H9 (cell line): Measurements from ENCODE around the gene CACNA2D4. TPM values are rescaled to one million over a fixed set of nuclear protein-coding genes. Genes with fewer than 3 reads are reported as not detected.

Experiments used
- DNase-seq: peaks from one replicate; pipeline ENCODE4 v3.0.0-alpha.2; 2017
- H2AFZ ChIP-seq: one replicate; pipeline ENCODE4 v1.6.1; 2013; ENCODE audit warnings: mild to moderate bottlenecking, low read length, control low read depth, moderate library complexity
- H2AK5ac ChIP-seq: 2 replicates; pipeline ENCODE4 v1.6.1; 2013; ENCODE audit warnings: low read length, control low read depth, mixed read lengths; ENCODE audit not compliant: insufficient read length
- H2BK120ac ChIP-seq: one replicate; pipeline ENCODE4 v1.6.1; 2013; ENCODE audit warnings: low read depth, mild to moderate bottlenecking, low read length, control low read depth, inconsistent platforms; ENCODE audit not compliant: poor library complexity, severe bottlenecking
- H2BK12ac ChIP-seq: 2 replicates; pipeline ENCODE4 v1.6.1; 2013; ENCODE audit warnings: low read length, control low read depth, mixed read lengths, low read depth; ENCODE audit not compliant: insufficient read length
- H2BK15ac ChIP-seq: 2 replicates; pipeline ENCODE4 v1.6.1; 2013; ENCODE audit warnings: low read depth, low read length, control low read depth
- H2BK20ac ChIP-seq: one replicate; pipeline ENCODE4 v1.6.1; 2013; ENCODE audit warnings: low read depth, mild to moderate bottlenecking, low read length, control low read depth, inconsistent platforms; ENCODE audit not compliant: poor library complexity, severe bottlenecking
- H2BK5ac ChIP-seq: 2 replicates; pipeline ENCODE4 v1.6.1; 2013; ENCODE audit warnings: low read length, control low read depth, mixed read lengths; ENCODE audit not compliant: insufficient read length
- H3K14ac ChIP-seq: 2 replicates; pipeline ENCODE4 v1.6.1; 2013; ENCODE audit warnings: low read length, control low read depth; ENCODE audit not compliant: insufficient read depth
- H3K18ac ChIP-seq: 2 replicates; pipeline ENCODE4 v1.6.1; 2013; ENCODE audit warnings: low read depth, mild to moderate bottlenecking, mixed read lengths, low read length, control low read depth; ENCODE audit not compliant: insufficient read length
- H3K23ac ChIP-seq: 2 replicates; pipeline ENCODE4 v1.6.1; 2013; ENCODE audit warnings: low read length, control low read depth, mixed read lengths, low read depth; ENCODE audit not compliant: insufficient read length
- H3K23me2 ChIP-seq: 2 replicates; pipeline ENCODE4 v1.6.1; 2013; ENCODE audit warnings: low read depth, mild to moderate bottlenecking, mixed read lengths, low read length, control low read depth; ENCODE audit not compliant: insufficient read length, poor library complexity, severe bottlenecking
- H3K27ac ChIP-seq: 2 replicates; pipeline ENCODE4 v1.5.1; 2013; ENCODE audit warnings: low read length, control low read depth, mixed read lengths, low read depth; ENCODE audit not compliant: insufficient read length
- H3K27me3 ChIP-seq: 2 replicates; pipeline ENCODE4 v1.6.1; 2013; ENCODE audit warnings: low read length, control low read depth, inconsistent platforms; ENCODE audit not compliant: insufficient read depth
- H3K4ac ChIP-seq: 2 replicates; pipeline ENCODE4 v1.6.1; 2013; ENCODE audit warnings: low read depth, mild to moderate bottlenecking, control low read depth, inconsistent platforms, low read length, moderate library complexity
- H3K4me1 ChIP-seq: 2 replicates; pipeline ENCODE4 v1.6.1; 2013; ENCODE audit warnings: low read length, control low read depth, inconsistent platforms; ENCODE audit not compliant: insufficient read depth
- H3K4me2 ChIP-seq: 2 replicates; pipeline ENCODE4 v1.6.1; 2013; ENCODE audit warnings: low read length, control low read depth, mixed read lengths; ENCODE audit not compliant: insufficient read length, insufficient read depth
- H3K56ac ChIP-seq: 2 replicates; pipeline ENCODE4 v1.6.1; 2013; ENCODE audit warnings: low read depth, mild to moderate bottlenecking, mixed read lengths, low read length, control low read depth; ENCODE audit not compliant: insufficient read length
- H3K79me1 ChIP-seq: 2 replicates; pipeline ENCODE4 v1.6.1; 2013; ENCODE audit warnings: low read depth, mild to moderate bottlenecking, moderate library complexity, low read length, control low read depth, inconsistent platforms; ENCODE audit not compliant: insufficient read depth, poor library complexity, severe bottlenecking
- H3K79me2 ChIP-seq: 2 replicates; pipeline ENCODE4 v1.6.1; 2013; ENCODE audit warnings: low read length, control low read depth, inconsistent platforms; ENCODE audit not compliant: insufficient read depth
- H3K9ac ChIP-seq: 2 replicates; pipeline ENCODE4 v1.6.1; 2013; ENCODE audit warnings: low read length, control low read depth, mixed read lengths; ENCODE audit not compliant: insufficient read length; ENCODE audit errors: extremely low read depth
- H3K9me3 ChIP-seq: one replicate; pipeline ENCODE4 v1.6.1; 2013; ENCODE audit warnings: low read depth, low read length, inconsistent platforms; ENCODE audit not compliant: control insufficient read depth
- H3T11ph ChIP-seq: one replicate; pipeline ENCODE4 v1.6.1; 2013; ENCODE audit warnings: mild to moderate bottlenecking, low read length, control low read depth, inconsistent platforms
- H4K20me1 ChIP-seq: one replicate; pipeline ENCODE4 v1.6.1; 2013; ENCODE audit not compliant: control insufficient read depth, insufficient read length, insufficient read depth
- H4K5ac ChIP-seq: 2 replicates; pipeline ENCODE4 v1.6.1; 2013; ENCODE audit warnings: low read depth, mild to moderate bottlenecking, mixed read lengths, low read length, control low read depth; ENCODE audit not compliant: insufficient read length
- H4K8ac ChIP-seq: replicated peaks from 2 replicates; pipeline ENCODE4 v1.6.1; 2013; ENCODE audit warnings: low read length, control low read depth, mixed read lengths, low read depth; ENCODE audit not compliant: insufficient read length
- H4K91ac ChIP-seq: 2 replicates; pipeline ENCODE4 v1.6.1; 2013; ENCODE audit warnings: low read depth, mild to moderate bottlenecking, moderate library complexity, mixed read lengths, low read length, control low read depth; ENCODE audit not compliant: insufficient read length
- H3K27ac Mint-ChIP-seq, 3 experiments: 2 replicates in 2 of 3; 3 replicates in 1 of 3; pipeline ENCODE4 v1.8.0; 2020 to 2021; ENCODE audit warnings: mixed read lengths in 3 of 3, mild to moderate bottlenecking in 1 of 3, moderate library complexity in 1 of 3
- H3K27me3 Mint-ChIP-seq: 2 replicates; pipeline ENCODE4 v1.8.0; 2021; ENCODE audit warnings: low read depth, mild to moderate bottlenecking, moderate library complexity, mixed read lengths
- H3K36me3 Mint-ChIP-seq, 3 experiments: 2 replicates in 2 of 3; 3 replicates in 1 of 3; pipeline ENCODE4 v1.8.0; 2020 to 2021; ENCODE audit warnings: low read depth in 3 of 3, mixed read lengths in 3 of 3; ENCODE audit not compliant: insufficient read depth in 1 of 3
- H3K4me1 Mint-ChIP-seq, 2 experiments: 2 replicates each; pipeline ENCODE4 v1.8.0; 2020; ENCODE audit warnings: mixed read lengths in 2 of 2
- H3K4me3 Mint-ChIP-seq, 2 experiments: 2 replicates in 1 of 2; 3 replicates in 1 of 2; pipeline ENCODE4 v1.8.0; 2020 to 2021; ENCODE audit warnings: mild to moderate bottlenecking in 2 of 2, mixed read lengths in 2 of 2, moderate library complexity in 1 of 2
- H3K9me3 Mint-ChIP-seq, 2 experiments: 2 replicates in 1 of 2; 3 replicates in 1 of 2; pipeline ENCODE4 v1.8.0; 2020; ENCODE audit warnings: mild to moderate bottlenecking in 2 of 2, mixed read lengths in 2 of 2, moderate library complexity in 1 of 2
- WGBS: extraction: QIAGEN DNeasy Blood & Tissue Kit; methylation state at CpG from one replicate; pipeline ENCODE4 v1.1.7; 2013; ENCODE audit warnings: missing lambda C conversion rate, low lambda C conversion rate, mixed read lengths; ENCODE audit not compliant: insufficient read length; ENCODE audit errors: extremely low coverage; 5-methylcytosine and 5-hydroxymethylcytosine counted together
- total RNA-seq: library from RNA; stranded (reverse); gene quantifications from 2 replicates; pipeline ENCODE4 v1.2.1, GENCODE V29; 2021
- TF ChIP-seq, protein P1 (sequence below): fragments of 200-600 bp; sonication (generic); conservative IDR thresholded peaks from 3 replicates; pipeline ENCODE4 v1.8.0; 2021; ENCODE audit warnings: antibody characterized with exemption, mild to moderate bottlenecking

The CACNA2D4 gene
- total RNA-seq, 1 experiment from 2014 or later, result 0.79 TPM

- Histone ChIP-seq H3K4ac (no peak overlapping the region), H2BK5ac (no peak overlapping the region), H3K9me3 (no peaks in the 10 kb centered on the region), H2BK12ac (no peak overlapping the region), H3T11ph (no peak overlapping the region), H4K91ac (no peak overlapping the region), H2AFZ (no peak overlapping the region), H3K27ac (no peak overlapping the region), H3K23me2 (no peaks in the 10 kb centered on the region), H3K9ac (no peak overlapping the region), H3K56ac (no peak overlapping the region), H3K23ac (no peak overlapping the region), H3K14ac (no peak overlapping the region), H2AK5ac (no peak overlapping the region), H4K20me1 (no peaks in the 10 kb centered on the region), H2BK20ac (no peak overlapping the region), H3K18ac (no peak overlapping the region), H2BK120ac (no peak overlapping the region), H4K8ac (no peak overlapping the region), H4K5ac (no peak overlapping the region), H2BK15ac (no peak overlapping the region), H3K79me1 (no peaks in the 10 kb centered on the region), H3K79me2 (no peaks in the 10 kb centered on the region), H3K4me1 (no peaks in the 10 kb centered on the region), H3K4me2 (no peak overlapping the region), H3K27me3 (no peaks in the 10 kb centered on the region)
- H3K4me1 Mint-ChIP-seq, result peaks cover 13 to 39% of the 10 kb centered on the region in 2 experiments
- H3K9me3 Mint-ChIP-seq, result no peaks in the 10 kb centered on the region; a peak in 1 of 5 replicates
- no CpG with 5 or more reads among the region's 10 CpGs for WGBS
- DNase-seq, result no peak
- H3K27ac Mint-ChIP-seq, result no peak overlapping the region
- no peaks in the 10 kb centered on the region for H3K36me3 Mint-ChIP-seq
- TF ChIP-seq, protein P1, sequence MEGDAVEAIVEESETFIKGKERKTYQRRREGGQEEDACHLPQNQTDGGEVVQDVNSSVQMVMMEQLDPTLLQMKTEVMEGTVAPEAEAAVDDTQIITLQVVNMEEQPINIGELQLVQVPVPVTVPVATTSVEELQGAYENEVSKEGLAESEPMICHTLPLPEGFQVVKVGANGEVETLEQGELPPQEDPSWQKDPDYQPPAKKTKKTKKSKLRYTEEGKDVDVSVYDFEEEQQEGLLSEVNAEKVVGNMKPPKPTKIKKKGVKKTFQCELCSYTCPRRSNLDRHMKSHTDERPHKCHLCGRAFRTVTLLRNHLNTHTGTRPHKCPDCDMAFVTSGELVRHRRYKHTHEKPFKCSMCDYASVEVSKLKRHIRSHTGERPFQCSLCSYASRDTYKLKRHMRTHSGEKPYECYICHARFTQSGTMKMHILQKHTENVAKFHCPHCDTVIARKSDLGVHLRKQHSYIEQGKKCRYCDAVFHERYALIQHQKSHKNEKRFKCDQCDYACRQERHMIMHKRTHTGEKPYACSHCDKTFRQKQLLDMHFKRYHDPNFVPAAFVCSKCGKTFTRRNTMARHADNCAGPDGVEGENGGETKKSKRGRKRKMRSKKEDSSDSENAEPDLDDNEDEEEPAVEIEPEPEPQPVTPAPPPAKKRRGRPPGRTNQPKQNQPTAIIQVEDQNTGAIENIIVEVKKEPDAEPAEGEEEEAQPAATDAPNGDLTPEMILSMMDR, result no peak
- peaks cover 40% of the 10 kb centered on the region for H3K27me3 Mint-ChIP-seq
- no peak overlapping the region for H3K4me3 Mint-ChIP-seq
These were observed 84.8 kb downstream of the CACNA2D4 start for GRCh38 chr12:1833596-1834028.
